Measurements from ENCODE around the gene DOK6.

DNA sequence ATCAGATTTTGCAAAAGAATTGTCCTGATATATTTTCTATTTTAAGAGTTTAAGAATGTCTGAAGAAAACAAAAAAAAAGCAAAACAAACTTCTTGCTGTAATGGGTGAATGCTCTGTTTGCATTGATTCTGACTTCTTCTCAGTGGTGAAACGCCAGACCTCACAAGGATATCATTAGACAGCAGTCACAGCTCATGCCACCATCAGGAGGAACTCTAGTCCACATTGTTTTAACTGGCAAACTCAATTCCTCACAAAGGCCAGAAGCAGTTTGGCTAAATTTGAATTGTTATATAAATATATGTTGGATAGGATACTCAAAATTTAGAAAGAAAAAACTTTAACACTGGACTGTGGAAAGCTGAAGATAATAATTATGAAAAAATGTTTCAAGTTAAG lies 89.4 kb downstream of the DOK6 start:
- TF ChIP-seq, protein P1, sequence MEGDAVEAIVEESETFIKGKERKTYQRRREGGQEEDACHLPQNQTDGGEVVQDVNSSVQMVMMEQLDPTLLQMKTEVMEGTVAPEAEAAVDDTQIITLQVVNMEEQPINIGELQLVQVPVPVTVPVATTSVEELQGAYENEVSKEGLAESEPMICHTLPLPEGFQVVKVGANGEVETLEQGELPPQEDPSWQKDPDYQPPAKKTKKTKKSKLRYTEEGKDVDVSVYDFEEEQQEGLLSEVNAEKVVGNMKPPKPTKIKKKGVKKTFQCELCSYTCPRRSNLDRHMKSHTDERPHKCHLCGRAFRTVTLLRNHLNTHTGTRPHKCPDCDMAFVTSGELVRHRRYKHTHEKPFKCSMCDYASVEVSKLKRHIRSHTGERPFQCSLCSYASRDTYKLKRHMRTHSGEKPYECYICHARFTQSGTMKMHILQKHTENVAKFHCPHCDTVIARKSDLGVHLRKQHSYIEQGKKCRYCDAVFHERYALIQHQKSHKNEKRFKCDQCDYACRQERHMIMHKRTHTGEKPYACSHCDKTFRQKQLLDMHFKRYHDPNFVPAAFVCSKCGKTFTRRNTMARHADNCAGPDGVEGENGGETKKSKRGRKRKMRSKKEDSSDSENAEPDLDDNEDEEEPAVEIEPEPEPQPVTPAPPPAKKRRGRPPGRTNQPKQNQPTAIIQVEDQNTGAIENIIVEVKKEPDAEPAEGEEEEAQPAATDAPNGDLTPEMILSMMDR (IDR thresholded peaks at IDR 0.05), result no peak
- TF ChIP-seq FOXK1 (CRISPR knock-in tag; IDR thresholded peaks at IDR 0.05) (no peak), ZNF263 (CRISPR knock-in tag; IDR thresholded peaks at IDR 0.05; ENCODE audit: low read depth) (no peak), KAT7 (CRISPR knock-in tag; IDR thresholded peaks at IDR 0.05; ENCODE audit: borderline replicate concordance) (no peak), TCF7 (CRISPR knock-in tag; IDR thresholded peaks at IDR 0.05; ENCODE audit: low read depth) (no peak), ZBTB21 (CRISPR knock-in tag; IDR thresholded peaks at IDR 0.05; ENCODE audit: borderline replicate concordance) (no peak), ZNF219 (CRISPR knock-in tag; IDR thresholded peaks at IDR 0.05; ENCODE audit: borderline replicate concordance) (no peak), ELF4 (CRISPR knock-in tag; IDR thresholded peaks at IDR 0.05; ENCODE audit: low read depth) (no peak)
- TF ChIP-seq, protein P2, sequence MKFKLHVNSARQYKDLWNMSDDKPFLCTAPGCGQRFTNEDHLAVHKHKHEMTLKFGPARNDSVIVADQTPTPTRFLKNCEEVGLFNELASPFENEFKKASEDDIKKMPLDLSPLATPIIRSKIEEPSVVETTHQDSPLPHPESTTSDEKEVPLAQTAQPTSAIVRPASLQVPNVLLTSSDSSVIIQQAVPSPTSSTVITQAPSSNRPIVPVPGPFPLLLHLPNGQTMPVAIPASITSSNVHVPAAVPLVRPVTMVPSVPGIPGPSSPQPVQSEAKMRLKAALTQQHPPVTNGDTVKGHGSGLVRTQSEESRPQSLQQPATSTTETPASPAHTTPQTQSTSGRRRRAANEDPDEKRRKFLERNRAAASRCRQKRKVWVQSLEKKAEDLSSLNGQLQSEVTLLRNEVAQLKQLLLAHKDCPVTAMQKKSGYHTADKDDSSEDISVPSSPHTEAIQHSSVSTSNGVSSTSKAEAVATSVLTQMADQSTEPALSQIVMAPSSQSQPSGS (CRISPR knock-in tag; IDR thresholded peaks at IDR 0.05; ENCODE audit: borderline replicate concordance, low read depth), result no peak
- TF ChIP-seq, protein P3, sequence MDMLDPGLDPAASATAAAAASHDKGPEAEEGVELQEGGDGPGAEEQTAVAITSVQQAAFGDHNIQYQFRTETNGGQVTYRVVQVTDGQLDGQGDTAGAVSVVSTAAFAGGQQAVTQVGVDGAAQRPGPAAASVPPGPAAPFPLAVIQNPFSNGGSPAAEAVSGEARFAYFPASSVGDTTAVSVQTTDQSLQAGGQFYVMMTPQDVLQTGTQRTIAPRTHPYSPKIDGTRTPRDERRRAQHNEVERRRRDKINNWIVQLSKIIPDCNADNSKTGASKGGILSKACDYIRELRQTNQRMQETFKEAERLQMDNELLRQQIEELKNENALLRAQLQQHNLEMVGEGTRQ (CRISPR knock-in tag; IDR thresholded peaks at IDR 0.05), result no peak

All from WTC11 (cell line).